Cardiac muscle cell (in vitro differentiated cells and primary cell): ENCODE data around the gene FYB1. TPM values are rescaled to one million over a fixed set of nuclear protein-coding genes. Genes with fewer than 3 reads are reported as not detected.
"Not testable (repeated sequence)": the region's sequence is repeated elsewhere in the genome, so short reads cannot be mapped to it uniquely, and the experiment has no call there.

Source experiments
- DNase-seq, 2 donors: peaks; one replicate each; pipeline versions ENCODE4 v3.0.0 to v3.0.0-alpha.2; 2010 to 2017; ENCODE audit warnings: low read depth in 1 of 2, low spot score in 1 of 2
- H3K27ac ChIP-seq: fragments of 200-600 bp; sonication (generic); 2 replicates; pipeline ENCODE4 v1.5.1; 2016
- H3K27me3 ChIP-seq: fragments of 200-600 bp; sonication (generic); 2 replicates; pipeline ENCODE4 v1.6.0; 2016; ENCODE audit warnings: control low read depth
- H3K36me3 ChIP-seq: fragments of 200-600 bp; sonication (generic); 2 replicates; pipeline ENCODE4 v1.5.1; 2016; ENCODE audit warnings: control low read depth
- H3K4me1 ChIP-seq: fragments of 200-600 bp; sonication (generic); 2 replicates; pipeline ENCODE4 v1.8.1; 2017; ENCODE audit warnings: low read depth, mild to moderate bottlenecking, mixed run types
- H3K4me3 ChIP-seq: fragments of 200-600 bp; sonication (generic); 2 replicates; pipeline ENCODE4 v1.5.1; 2016; ENCODE audit warnings: mild to moderate bottlenecking
- H3K9me3 ChIP-seq: fragments of 200-600 bp; sonication (generic); 2 replicates; pipeline ENCODE4 v1.5.1; 2017; ENCODE audit warnings: low read depth, mild to moderate bottlenecking, control low read depth
- polyA plus RNA-seq: library from polyadenylated mRNA; unstranded; fragments of >200 nt; fragmentation: Nextera tagmentation; extraction: Ambion mirVana; gene quantifications from 2 replicates; pipeline ENCODE4 v1.2.1, GENCODE V29; 2016
- total RNA-seq: library from RNA; depleted of rRNA; stranded (reverse); fragments of >200 nt; gene quantifications from 2 replicates; pipeline ENCODE4 v1.2.3, GENCODE V29; 2016
- TF ChIP-seq, protein P1 (sequence below): IDR thresholded peaks from 2 replicates; pipeline ENCODE4 v1.5.1; 2012; ENCODE audit warnings: low read depth, mild to moderate bottlenecking, low read length

Gene FYB1
- total and polyA plus RNA-seq, 2 experiments from 2014 or later, result not detected

DNA sequence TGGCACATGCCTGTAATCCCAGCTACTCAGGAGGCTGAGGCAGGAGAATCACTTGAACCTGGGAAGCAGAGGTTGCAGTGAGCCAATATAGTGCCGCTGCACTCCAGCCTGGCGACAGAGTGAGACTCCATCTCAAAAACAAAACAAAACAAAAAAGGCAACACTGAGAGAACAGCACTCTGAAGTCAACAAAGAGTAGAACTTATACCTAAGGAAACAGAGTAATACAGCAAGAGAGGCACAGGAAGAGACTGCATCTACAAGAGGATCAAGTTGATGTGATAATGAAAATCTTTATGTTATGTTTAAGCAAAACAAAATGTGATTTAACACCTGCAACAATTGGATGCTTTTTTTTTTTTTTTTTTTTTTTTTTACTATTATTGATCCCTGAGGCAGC lies 33.1 kb downstream of the FYB1 start:
- no peak overlapping the region for H3K27ac ChIP-seq
- H3K4me3 ChIP-seq, result no peak overlapping the region
- TF ChIP-seq, protein P1, sequence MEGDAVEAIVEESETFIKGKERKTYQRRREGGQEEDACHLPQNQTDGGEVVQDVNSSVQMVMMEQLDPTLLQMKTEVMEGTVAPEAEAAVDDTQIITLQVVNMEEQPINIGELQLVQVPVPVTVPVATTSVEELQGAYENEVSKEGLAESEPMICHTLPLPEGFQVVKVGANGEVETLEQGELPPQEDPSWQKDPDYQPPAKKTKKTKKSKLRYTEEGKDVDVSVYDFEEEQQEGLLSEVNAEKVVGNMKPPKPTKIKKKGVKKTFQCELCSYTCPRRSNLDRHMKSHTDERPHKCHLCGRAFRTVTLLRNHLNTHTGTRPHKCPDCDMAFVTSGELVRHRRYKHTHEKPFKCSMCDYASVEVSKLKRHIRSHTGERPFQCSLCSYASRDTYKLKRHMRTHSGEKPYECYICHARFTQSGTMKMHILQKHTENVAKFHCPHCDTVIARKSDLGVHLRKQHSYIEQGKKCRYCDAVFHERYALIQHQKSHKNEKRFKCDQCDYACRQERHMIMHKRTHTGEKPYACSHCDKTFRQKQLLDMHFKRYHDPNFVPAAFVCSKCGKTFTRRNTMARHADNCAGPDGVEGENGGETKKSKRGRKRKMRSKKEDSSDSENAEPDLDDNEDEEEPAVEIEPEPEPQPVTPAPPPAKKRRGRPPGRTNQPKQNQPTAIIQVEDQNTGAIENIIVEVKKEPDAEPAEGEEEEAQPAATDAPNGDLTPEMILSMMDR, result no peak
- no peak for DNase-seq
- no peaks in the 10 kb centered on the region for H3K9me3 ChIP-seq
- no peaks in the 10 kb centered on the region for H3K27me3 ChIP-seq
- no peaks in the 10 kb centered on the region for H3K36me3 ChIP-seq
- no peaks in the 10 kb centered on the region for H3K4me1 ChIP-seq

DNA sequence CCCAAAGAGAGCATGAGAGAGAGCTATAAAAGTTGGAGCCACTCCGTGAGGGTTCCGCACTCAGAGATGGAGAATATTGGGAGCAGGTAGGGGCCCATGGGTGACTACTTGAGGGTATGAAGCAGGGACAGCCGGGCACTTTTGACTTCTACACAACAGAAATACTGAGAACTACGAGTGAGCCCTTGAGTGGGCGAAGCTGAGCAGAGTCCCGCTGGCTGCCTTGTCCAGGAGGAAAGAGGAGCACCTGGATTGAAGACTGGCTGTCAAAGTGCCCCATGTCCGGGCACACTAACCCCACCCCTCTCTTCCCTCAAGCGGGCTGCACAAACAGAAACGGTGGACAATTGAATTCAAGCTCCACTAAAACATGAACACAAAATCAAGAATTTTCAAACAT lies 33.6 kb downstream of the FYB1 start:
- no peak for DNase-seq
- H3K27me3 ChIP-seq, result no peaks in the 10 kb centered on the region
- no peak overlapping the region for H3K4me3 ChIP-seq
- no peaks in the 10 kb centered on the region for H3K36me3 ChIP-seq
- TF ChIP-seq, protein P1, result no peak
- H3K27ac ChIP-seq, result no peak overlapping the region
- no peaks in the 10 kb centered on the region for H3K4me1 ChIP-seq
- no peaks in the 10 kb centered on the region for H3K9me3 ChIP-seq

DNA sequence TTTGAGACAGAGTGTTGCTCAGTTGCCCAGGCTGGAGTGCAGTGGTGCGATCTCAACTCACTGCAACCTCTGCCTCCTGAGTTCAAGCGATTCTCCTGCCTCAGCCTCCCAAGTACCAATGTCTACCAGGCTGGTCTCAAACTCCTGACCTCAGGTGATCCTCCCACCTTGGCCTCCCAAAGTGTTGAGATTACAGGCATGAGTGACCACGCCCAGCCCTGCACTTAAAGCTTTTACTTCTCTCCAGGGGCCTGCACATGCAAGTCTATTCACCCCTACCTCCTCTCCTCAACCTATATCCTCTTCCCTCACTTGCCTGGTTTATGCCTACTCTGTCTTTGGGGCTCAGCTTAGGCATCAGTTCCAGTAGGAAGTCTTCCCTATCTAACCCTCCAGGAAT lies 39.8 kb downstream of the FYB1 start:
- H3K4me3 ChIP-seq, H3K27ac ChIP-seq, H3K36me3 ChIP-seq, H3K9me3 ChIP-seq, H3K27me3 ChIP-seq, DNase-seq, H3K4me1 ChIP-seq: not testable (repeated sequence)

DNA sequence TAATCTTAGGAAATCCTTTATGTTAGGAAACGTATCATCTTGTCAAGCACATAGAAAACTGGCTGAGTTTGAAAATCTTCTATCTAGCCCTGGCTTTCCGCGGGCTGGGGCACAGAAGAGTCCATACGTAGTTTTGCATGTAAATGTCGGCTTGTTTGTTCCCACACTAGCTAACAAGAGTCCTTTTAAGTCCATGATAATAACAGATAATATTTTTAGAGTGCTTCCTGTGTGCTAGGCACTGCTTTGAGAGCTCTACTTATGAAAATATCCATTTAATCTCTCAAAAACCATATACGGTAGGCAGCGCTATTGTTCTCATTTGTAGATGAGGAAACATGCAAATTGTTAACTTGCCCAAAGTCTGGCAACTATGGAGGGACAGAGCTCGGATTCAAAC lies 40.5 kb downstream of the FYB1 start:
- H3K9me3 ChIP-seq, result no peaks in the 10 kb centered on the region
- no peaks in the 10 kb centered on the region for H3K36me3 ChIP-seq
- H3K4me3 ChIP-seq, result no peak overlapping the region
- H3K27ac ChIP-seq, result no peak overlapping the region
- H3K4me1 ChIP-seq, result no peaks in the 10 kb centered on the region
- TF ChIP-seq, protein P1, result no peak
- DNase-seq, result no peak
- H3K27me3 ChIP-seq, result no peaks in the 10 kb centered on the region

DNA sequence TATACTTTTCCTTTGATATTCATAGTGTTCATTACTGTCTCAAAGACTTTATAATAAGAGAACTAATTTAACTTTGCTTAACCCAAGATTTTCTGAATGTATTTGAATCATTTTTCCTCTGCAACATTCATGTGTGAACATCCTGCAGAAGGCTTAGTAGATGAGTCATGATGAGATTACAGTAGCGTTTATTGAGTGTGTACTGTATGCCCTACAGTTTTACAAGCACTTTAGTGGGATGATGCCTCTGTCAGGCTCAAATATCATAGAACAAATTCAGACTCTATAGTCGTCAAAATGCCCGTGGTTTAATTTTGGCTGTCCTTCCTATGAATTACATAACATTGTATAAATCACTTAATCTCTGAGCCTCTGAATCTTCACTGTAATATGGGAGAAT lies 41.2 kb downstream of the FYB1 start:
- Histone ChIP-seq H3K4me3 (no peak overlapping the region), H3K27ac (no peak overlapping the region), H3K36me3 (no peaks in the 10 kb centered on the region), H3K4me1 (no peaks in the 10 kb centered on the region), H3K27me3 (no peaks in the 10 kb centered on the region), H3K9me3 (no peaks in the 10 kb centered on the region)
- DNase-seq, result peak in 1 of 2 donors; percentile 33
- TF ChIP-seq, protein P1, result no peak

DNA sequence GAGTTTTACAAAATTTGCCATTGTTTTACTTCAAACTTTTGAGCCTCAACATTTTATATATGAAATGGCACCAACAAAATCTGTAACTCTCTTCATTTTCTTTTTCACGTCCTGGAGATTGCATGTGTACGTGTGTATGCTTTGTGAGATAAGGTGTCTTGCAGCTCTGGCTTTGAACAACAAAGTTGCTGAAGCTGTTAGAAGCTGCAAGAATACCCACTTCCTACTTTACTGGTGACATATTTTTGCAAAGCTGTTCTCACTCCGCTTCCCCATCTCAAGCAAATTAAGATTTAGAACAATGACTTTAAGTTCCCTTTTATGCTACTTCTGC lies 41.8 kb downstream of the FYB1 start:
- Histone ChIP-seq H3K9me3 (no peaks in the 10 kb centered on the region), H3K4me3 (no peak overlapping the region), H3K4me1 (no peaks in the 10 kb centered on the region), H3K36me3 (no peaks in the 10 kb centered on the region), H3K27ac (no peak overlapping the region), H3K27me3 (no peaks in the 10 kb centered on the region)
- DNase-seq, result no peak
- TF ChIP-seq, protein P1, result no peak
